Fibroblast of skin of left biceps (primary cell): ENCODE data around the gene ZBTB8A.
A peak's percentile ranks its signal among the peaks of the same experiment; 100 is the strongest.
"Not testable (repeated sequence)": the region's sequence is repeated elsewhere in the genome, so short reads cannot be mapped to it uniquely, and the experiment has no call there.

Experiments used
- DNase-seq, 2 experiments: peaks; one replicate each; pipeline ENCODE4 v3.0.0-alpha.2; 2013; ENCODE audit warnings: low read depth in 2 of 2

ZBTB8A gene

DNA sequence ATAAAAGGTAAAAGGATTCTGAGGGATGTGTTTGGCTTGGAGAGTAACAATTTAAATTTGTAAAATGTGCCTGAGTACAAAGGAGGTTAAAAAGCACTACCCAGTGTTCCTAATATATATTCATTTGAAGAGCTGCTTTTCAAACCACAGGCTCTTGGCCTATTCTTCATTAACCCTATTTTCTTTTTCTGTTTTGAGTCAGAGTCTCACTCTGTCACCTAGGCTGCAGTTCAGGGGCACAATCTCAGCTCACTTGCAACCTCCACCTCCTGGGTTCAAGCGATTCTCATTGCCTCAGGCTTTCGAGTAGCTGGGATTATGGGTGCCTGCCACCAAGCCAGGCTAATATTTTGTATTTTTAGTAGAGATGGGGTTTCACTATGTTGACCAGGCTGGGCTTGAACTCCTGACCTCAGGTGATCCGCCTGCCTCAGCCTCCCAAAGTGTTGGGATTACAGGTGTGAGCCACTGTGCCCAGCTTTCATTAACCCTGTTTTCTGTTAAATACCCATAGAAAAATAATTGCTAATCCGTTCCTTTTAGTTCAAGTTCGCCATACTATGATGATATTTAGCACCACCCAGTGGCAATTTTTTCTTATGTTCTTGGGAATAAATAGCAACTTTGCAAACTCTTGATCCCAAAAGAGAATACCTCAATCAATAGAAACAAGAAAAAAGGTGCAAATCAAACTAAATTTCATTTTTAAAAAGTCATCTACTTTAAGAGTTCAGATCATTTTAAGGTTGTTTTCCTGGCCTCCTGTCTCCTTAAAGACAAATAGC is 80.7 kb downstream of the ZBTB8A start:
- no peak for DNase-seq

DNA sequence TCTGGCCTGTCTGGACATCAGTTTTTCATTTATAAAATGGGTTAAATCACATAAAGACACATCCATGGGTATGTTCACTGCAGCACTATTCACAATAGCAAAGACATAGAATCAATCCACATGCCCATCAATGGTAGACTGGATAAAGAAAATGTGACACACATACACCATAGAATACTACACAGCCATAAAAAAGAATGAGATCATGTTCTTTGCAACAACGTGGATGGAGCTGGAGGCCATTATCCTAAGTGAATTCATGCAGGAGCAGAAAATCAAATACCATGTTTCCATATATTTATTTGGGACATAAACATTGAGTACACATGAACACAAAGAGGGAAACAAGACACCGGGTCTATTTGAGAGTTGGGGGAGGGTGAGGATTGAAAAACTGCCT is 83.0 kb downstream of the ZBTB8A start:
- DNase-seq = no peak

DNA sequence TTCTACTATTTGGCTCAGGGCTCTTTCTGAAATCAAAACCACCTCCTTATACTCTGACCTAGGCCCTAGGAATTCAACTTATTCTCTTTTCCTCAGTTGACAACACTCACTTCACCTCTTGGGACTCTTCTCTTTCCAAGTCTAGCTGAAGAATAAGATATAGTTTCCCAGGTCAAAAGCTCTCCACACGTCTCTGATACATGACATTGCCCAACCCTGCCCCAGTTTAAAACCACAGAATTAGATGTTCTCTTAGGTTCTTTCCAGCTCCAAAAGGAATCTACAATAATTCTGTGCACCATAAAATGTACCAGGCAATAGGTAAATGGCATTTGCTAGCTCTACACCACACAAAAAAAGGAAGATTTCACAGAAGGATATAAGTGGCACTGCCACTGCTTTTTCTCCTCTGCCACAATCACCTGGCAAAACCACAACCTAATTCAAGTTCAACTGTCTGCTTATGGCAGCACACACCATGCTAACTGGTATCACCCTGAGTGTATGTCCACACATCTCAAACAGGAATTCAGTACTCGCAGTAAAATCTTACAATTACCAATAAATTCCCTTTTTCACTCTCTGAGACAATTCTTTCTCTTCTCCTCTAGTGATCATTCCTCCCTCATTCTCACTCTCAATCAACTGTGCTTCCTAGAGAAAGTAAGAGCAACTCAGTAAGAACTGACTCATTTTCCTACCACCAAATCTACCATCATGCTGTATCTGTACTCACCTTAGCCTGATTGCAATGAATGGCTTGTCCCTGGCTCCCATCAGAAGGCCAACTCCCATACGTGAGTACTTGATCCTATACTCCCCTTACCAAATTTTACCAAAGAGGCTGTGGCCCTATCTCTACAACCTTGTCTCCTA is 83.8 kb downstream of the ZBTB8A start:
- no peak for DNase-seq

DNA sequence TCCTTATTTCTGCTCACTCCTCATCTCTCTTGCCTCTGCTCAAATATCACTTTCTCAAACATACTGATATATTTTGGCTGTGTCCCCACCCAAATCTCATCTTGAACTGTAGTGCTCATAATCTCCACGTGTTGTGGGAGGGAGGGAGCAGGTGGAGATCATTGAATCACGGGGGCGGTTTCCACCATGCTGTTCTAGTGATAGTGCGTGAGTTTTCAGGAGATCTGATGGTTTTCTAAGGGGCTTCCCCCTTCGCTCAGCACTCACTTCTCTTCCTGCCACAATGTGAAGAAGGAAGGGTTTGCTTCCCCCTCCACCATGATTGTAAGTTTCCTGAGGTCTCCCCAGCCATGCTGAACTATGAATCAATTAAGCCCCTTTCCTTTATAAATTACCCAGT is 84.5 kb downstream of the ZBTB8A start:
- DNase-seq = no peak

DNA sequence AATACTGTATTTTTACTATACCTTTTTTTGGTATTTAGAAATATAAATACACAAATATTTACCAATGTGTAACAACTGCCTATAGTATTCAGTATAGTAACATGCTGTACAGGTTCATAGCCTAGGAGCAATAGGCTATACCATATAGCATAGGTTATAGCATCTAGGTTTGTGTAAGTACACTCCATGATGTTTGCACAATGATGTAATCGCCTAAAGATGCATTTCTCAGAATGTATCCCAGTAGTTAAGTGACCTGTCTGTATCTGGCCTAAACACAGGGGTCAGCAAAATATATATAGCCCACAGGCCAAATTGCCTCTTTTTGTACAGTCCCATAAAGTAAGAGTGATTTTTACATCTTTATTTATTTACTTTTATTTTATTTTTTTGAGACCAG is 86.9 kb downstream of the ZBTB8A start:
- no peak for DNase-seq

DNA sequence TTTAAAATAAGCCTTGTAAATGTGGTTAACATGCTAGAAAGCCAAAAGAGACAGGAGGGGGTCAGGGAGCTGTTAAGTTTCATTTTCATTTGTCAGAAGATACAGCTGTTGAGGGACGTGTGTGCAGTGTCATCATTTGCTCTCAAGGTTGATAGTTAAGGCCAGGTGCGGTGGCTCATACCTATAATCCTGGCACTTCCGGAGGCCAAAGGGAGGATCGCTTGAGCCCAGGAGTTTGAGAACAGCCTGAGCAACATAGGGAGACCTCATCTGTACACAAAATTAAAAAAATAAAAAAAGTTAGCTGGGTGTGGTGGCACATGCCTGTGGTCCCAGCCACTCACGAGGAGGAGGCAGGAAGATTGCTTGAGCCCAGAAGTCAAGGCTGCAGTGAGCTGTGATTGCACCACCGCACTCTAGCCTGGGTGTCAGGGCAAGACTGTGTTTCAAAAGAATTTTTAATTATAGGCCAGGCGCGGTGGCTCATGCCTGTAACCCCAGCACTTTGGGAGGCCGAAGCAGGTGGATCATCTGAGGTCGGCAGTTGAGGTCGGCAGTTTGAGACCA is 88.5 kb downstream of the ZBTB8A start:
- DNase-seq = no peak

DNA sequence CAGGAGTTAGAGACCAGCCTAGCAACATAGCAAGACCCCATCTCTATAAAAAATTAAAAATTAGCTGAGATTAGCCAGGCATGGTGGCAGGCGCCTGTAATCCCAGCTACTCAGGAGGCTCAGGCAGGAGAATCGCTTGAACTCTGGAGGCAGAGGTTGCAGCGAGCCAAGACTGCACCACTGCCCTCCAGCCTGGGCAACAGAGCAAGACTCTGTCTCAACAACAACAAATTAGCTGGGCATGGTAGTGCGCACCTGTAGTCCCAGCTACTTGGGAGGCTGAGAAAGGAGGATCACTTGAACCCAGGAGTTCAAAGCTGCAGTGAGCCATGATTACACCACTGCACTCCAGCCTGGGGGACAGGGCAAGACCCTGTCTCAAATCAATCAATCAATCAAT is 90.9 kb downstream of the ZBTB8A start:
- not testable (repeated sequence) for DNase-seq

DNA sequence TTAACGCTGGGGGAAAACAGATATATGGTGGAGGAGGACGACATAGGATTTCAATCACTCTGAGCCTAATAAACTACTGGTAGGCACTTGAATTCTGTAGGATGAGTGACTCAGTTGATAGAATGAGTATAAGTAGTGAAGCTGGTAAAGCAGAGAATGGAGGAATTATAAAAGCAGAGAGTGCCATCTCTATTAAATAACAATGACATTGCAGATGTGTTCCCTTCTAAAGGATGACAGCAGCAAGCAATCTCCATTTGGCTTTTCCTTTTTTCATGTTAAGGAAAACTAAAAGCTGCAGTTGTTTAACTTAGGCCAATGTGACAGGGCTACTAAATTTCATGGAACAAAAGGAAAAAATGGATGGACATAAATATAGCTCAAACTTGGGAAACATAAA is 93.6 kb downstream of the ZBTB8A start:
- no peak for DNase-seq

DNA sequence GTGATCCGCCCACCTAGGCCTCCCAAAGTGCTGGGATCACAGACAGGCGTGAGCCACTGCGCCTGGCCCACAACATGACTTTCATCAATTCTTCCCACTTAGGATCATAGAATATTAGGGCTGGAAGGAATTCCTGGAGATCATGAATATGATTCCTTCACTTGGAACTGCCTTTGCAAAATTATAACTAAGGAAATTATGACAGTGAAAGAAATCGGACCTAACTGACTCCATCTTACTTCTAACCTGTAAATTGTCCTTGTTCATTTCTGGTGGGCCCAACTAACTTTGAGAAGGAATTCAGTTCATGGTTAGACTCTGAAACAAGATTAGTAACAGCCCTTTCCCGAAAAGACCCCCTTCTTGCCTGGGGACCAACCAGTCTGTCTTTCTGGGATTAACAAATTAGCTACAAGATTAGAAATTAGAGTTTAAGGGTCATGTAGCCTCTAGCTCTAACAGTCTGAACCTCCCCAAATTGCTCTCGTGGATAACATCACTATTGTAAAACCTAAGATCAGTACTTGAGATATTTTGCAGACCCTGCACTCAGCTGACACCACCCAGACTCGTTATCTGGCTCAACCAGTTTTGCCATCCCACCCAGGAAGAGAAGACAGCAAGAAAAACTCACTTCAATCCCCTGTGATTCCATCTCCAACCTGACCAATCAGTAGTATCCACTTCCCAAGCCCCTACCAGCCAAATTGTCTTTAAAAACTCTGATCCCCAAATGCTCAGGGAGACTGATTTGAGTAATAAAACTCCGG is 96.5 kb downstream of the ZBTB8A start:
- DNase-seq = no peak

DNA sequence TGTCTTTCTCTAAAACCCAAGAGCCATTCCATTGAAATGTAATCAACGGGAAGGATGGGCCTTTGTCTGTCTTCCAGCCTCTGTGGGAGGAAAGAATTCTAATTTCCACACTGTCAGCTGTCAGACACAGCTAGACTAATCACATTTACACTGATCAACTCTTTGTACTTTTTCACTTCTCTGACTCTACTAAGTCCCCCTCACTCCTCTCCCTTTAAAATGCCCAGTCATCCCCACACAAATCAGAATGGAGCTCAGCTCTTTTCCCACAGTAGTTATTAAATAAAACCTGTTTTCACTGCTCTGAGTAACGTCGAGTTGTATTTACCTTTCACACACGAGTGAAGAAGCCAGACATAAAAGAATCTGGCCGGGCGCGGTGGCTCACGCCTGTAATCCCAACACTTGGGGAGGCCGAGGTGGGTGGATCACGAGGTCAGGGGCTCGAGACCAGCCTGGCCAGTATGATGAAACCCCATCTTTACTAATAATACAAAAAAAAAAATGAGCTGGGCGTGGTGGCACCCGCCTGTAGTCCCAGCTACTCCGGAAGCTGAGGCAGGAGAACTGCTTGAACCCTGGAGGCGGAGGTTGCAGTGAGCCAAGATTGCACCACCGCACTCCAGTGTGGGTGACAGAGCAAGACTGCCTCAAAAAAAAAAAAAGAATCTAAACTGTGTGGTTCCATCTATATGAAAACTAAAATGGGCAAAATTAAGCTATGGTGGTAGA is 97.9 kb downstream of the ZBTB8A start:
- DNase-seq = no peak

DNA sequence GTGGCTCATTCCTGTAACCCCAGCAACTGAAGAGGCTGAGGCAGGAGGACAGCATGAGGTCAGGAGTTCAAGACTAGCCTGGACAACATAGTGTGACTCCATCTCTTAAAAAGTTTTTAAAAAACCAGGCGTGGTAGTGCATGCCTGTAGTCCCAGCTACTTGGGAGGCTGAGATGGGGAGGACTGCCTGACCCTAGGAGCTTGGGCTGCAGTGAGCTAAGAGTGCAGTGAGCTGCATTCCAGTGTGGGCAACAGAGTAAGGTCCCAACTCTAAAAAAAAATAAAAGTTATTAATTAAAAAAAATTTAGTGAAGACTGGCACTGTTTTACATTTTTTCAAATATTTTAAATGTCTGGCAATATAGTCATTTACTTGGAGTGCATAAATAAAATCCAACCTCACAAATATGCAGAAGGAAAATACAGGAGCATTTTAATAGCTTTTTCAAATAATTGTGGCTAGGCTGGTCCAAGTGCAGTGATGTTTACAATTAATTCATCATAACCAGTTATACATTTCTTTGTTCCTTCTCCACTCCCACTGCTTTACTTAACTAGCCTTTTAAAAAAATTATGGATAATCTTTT is 100.4 kb downstream of the ZBTB8A start:
- peak in 1 of 2 experiments; percentile 48 for DNase-seq

DNA sequence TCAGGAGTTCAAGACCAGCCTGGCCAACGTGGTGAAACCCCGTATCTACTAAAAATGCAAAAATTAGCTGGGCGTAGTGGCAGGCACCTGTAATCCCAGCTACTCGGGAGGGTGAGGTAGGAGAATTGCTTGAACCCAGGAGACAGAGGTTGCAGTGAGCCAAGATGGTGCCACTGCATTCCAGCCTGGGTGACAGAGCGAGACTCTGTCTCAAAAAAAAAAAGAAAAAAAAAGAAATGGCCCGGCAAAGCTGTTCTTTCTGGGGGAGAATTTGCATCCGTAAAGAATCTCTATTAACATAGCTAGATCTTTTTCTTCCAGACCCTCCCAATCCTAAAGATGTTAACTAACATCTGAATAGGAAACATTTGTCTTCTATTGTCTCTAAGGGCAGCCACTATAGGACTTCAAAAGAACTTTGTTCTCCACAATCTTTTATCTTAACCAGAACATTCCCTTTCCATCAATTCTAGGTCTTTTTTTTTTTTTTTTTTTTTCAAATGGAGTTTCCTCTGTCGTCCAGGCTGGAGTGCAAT is 103.1 kb downstream of the ZBTB8A start:
- DNase-seq = not testable (repeated sequence)

DNA sequence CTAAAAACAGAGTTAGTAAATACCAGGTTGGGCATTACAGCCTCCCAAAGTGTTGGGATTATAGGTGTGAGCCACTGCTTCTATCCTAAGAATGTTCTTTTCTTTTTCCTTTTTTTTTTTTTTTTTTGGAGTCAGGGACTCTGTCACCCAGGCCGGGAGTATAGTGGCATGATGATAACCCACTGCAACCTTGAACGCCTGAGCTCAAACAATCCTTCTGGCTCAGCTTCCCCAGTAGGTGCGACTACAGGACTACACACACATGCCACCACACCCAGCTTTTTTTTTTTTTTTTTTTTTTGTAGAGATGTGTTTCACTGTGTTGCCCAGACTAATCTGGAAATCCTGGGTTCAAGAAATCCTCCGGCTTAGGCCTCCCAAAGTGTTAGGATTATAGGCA is 105.2 kb downstream of the ZBTB8A start:
- no peak for DNase-seq

DNA sequence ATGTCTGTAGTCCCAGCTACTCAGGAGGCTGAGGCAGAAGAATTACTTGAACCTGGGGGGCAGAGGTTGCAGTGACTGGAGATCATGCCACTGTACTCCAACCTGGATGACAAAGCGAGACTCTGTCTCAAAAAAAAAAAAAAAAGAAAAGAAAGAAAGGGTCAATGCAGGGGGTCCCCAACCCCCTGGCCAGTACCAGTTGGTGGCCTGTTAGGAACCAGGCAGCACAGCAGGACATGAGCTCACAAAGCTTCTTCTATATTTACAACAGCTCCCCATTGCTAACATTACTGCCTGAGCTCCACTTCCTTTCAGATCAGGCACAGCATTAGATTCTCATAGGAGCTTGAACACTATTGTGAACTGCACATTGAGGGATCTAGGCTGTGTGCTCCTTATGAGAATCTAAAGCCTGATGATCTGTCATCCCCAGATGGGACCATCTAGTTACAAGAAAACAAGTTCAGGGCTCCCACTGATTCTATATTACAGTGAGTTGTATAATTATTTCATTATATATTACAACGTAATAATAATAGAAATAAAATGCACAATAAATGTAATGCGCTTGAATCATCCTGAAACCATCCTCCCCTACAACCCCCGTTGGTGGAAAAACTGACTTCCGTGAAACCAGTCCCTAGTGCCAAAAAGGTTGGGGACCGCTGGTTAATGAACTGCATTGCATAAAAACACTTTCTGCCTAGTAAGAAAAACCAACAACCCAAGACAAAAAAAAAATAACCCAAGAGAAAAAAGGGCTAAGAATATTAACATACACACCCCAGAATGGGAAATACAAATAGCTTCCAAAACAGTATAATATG is 108.3 kb downstream of the ZBTB8A start:
- no peak for DNase-seq

DNA sequence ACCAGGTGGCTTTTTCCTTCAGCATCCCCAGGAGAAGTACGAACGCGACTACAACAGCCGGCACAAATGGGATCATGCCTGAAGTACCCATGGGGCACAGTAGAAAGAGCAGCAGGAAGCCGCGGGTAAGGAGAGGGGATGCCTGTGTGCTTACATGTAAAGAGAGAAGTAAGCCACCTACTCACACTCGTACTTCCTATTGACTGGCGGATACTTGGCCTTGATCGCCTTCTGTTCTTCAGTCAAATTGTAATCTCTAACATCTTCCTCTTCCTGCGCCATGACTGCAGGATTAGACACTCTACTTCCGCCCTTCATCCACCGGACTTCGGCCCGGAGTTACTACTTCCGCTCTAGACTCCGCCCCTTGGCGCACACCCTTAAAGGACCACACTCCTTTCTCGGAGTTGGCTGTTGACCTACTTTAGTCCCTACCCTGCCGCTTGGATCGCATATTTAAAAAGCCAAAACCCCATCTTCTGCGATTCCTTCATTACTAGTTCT is 111.1 kb downstream of the ZBTB8A start, which contains the start of gene ZBTB8OS:
Gene ZBTB8OS, minus strand, starts transcription at position 303 of the 504 bp plus-strand sequence. Its CDS starts 21 bp downstream, at position 282.
- peak; percentile 74 to 76 for DNase-seq

DNA sequence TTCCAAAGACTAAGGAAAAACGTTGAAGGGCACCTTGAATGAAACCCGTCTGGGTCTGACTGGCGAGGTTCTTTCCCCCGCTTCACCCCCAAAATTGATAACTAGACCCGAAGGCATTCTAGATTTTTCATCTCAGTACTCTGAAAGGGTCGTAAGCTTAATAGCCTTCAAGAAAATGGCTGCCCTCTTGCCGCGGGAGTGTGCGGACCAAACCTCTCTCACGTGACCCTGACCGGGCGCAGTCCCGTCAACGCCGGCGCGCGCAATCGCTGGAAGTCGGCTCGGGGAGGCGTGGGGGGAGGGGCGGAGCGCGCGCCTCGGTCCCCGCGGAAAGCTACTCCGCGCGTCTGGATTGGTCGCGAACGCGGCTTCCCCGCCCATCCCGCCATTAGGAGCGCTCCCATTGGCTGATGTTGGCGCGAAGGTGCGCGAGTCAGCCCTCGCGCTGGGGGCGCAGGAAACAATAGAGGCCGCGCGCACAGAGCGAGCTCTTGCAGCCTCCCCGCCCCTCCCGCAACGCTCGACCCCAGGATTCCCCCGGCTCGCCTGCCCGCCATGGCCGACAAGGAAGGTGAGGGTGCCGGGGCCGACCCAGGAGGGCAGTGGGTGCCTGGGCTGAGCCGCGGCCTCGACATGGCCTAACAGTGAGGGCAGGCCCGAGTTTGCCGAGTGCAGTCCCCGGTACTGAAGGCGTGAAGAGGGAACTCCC is 111.7 kb downstream of the ZBTB8A start, which contains the start of gene RBBP4:
Gene RBBP4, plus strand, starts transcription at position 457 of the 709 bp plus-strand sequence. Its CDS starts 99 bp downstream, at position 556.
- DNase-seq = peak; percentile 94

DNA sequence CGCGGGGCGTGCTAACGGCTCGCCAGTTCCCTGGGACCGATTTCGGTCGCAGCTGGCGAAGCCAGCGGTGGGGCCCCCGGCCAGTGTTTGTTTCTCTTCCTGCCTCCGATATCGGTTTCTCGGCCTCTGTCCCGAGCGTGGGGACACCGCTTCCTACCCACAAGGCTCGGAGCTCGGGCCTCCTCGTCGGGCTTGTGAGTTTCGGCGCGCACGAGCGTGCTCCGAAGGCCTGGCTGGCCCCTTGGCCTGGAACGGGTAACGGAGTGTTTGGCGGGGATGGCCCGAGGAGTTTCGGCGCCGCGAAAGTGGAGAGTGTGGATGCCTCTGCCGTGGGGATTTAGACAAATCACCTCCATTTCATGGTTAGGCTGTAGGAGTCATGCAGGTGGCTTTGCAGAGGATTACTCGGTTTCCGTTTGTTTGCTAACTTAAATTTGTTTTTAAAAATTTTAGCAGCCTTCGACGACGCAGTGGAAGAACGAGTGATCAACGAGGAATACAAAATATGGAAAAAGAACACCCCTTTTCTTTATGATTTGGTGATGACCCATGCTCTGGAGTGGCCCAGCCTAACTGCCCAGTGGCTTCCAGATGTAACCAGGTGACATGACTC is 112.3 kb downstream of the ZBTB8A start:
- no peak for DNase-seq
